HG02610 (cell line): ENCODE measurements around the gene UTP20.

ENCODE experiments used
- ATAC-seq: cut with Tn5 transposase; IDR thresholded peaks from one replicate; pipeline ENCODE4 v1.9.1; 2021; ENCODE audit warnings: mild to moderate bottlenecking, moderate library complexity; ENCODE audit not compliant: unreplicated experiment

UTP20 gene

DNA sequence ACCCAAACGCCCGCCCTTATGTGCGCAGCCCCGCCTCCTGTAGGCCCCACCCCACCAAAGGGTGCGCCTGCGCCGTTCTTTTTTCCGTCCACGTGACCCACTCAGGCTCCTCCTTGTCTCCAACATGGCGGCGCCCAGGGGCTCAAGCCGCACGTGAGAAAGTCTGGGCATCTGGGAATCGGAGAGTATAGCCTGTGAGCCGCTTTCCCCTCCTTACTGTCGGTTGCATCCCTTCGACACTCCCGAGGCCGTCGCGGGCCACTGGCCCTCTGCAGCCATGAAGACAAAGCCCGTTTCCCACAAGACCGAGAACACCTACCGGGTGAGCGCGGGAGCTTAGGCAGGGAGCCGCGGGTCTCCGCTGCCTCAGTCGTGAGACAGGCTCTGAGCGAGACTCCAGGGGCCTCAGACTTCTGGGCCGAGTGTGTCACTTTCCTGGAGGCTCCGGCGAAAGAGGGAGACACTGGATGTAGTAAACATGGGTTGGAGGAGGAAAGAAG lies at the start of gene UTP20:
TSS of gene UTP20 (plus strand) at position 100 of the 500 bp plus-strand sequence. CDS start at position 278, 178 bp downstream.
- peak; percentile 99 for ATAC-seq

GRCh38 chr12:101230547-101230946 lies 49.4 kb upstream of the UTP20 start:
- no peak for ATAC-seq

GRCh38 chr12:101231636-101232035 lies 48.3 kb upstream of the UTP20 start:
- ATAC-seq: no peak

DNA sequence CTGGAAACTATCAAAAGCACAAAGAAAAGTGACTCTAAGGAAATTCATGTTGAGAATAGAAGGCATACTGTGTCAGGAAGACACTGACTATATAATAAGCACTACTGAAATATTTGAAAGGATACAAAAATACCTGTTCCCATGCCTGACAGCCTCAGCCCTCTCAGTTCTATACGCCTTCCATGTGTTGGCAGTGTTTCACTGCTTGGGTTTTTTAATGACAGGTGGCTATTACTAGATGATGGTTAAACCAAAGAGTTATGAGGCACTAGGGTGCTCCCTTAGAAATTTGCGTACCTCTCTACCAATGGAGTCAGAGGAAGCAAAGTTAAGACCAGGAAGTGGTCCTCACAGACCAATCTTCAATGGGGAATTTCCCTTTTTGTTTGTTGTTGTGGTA lies 44.2 kb upstream of the UTP20 start:
- no peak for ATAC-seq

DNA sequence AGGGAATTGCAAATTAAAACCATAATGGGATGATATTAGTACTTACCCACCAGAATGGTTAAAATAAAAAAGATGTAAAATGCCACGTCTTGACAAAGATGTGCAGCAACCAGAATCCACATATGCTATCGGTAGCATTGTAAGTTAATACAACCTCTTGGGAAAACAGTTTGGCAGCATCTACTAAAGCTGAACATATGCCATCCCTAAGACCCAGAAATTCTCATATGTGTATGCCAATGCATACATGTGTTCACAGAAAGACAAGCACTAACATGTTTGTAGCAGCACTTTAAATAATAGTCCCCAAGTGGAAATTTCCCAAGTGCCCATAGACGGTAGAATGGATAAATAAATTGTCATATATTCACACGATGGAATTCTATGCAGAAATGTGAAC lies 41.6 kb upstream of the UTP20 start:
- no peak for ATAC-seq

DNA sequence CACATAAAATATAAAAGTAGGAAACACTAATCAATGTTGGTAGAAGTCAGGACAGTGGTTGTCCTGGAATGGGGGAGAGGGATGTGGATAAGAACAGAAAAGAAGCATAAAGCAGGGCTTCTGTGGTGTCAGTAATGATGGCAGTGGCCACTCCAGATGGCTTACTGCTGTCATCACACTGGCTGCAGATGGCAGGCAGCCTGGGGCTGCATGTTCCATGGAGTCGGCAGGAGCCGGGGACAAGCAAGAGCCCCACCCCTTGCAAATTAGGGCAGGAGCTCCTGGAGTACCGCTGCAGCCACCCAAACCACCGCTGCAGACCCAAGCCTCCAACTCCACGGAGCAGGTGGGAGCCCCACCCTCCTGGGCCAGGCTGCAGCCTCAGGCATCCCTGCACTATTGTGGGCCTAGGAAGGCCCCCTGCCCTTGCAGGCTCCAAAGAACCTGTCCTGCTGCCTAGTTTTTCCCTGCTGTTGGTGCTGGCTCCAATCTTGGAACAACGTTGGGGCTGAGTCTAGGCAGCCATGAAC lies 41.0 kb upstream of the UTP20 start:
- no peak for ATAC-seq

GRCh38 chr12:101243074-101243473 lies 36.8 kb upstream of the UTP20 start:
- no peak for ATAC-seq

GRCh38 chr12:101243616-101244015 lies 36.3 kb upstream of the UTP20 start:
- no peak for ATAC-seq

DNA sequence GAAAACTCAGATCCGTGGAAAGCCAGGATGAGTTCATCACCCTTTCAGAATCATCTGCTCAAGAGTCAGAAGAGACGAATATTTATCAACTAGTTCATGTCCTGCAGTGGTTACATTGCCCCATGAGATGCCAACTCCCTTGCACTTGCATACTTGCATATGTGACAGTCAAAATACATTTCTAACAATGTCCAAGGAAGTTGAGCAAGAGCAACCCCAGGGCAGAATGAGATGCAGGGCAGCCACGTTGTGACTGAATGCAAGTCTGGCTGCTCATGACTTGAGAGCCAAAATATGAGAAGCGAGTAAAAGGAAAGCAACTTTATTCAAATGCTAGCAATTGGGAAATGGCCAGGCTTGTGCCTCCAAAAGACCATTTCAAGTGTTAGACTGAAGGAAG lies 23.6 kb upstream of the UTP20 start:
- ATAC-seq: no peak

GRCh38 chr12:101257357-101257756 lies 22.5 kb upstream of the UTP20 start:
- no peak for ATAC-seq

DNA sequence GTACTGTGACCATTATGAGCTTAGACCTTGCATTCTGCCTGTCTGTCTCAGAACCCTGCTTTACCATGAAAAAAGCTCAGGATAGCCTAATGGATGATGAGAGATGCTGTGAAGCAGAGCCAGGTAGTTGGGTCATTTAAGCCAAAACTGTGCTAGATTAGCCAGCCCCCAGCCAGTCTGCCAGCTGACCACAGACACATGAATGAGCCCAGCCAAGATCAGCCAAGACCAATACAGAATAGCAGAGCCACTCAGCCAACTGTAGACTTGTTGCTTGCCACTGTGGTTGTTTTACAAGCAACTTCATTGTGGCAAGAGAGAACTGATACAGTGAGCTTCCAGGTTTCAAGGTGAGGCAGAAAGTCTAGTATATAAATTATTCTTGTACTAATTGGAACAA lies 12.8 kb upstream of the UTP20 start:
- ATAC-seq: no peak

DNA sequence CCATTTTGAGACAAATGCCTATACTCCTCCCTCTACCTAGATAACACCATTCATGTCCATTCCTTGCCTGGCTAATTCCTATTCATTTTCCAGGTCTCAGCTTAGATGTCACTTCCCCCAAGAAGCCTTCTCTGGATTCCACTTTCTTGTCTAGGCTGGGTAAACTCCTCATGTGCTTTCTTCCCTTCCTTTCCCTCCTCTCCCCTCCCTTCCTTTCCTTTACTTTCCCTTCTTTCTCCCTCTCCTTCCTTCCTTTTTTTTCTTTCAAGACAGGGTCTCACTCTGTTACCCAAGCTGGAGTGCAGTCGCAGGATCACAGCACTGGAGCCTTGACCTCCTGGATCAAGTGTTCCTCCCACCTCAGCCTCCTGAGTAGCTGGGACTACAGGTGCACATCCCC lies 3.5 kb upstream of the UTP20 start:
- ATAC-seq: no peak

DNA sequence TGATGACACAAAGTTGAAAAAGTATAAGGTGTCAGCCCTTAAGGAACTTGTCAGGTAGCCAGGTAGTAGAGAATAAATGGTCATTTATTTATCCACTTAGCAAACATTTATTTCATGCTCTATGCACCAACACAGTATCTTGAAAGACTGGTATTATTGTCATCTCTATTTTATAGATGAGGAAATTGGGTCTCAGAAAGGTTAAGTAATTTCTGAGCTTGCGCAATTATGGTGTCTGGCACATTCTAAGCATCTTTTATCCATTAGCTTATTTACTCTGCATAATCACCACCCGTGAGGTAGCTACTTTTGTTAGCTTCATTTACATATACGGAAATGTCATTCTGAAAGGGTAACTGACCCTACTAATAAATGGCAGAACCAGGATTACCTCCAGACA lies 2.5 kb upstream of the UTP20 start:
- no peak for ATAC-seq

DNA sequence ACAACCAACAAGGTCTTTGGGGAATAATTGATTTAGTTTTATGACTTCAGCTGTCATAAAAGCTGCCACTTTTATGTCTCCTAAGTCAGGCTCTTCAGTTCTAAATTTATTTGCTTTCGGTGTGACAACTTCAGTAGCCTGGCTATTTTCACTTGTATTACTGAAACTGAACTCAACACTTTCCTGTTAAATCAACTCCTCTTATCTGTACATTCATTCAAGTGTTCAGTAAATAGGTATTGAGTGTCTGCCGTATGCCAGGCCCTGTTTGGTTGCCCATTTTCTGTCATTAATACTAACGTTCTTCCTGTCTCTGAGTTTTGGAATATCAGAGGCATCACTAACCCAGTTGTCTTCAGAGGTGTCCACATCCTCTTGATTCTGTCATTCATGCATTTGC lies 7.5 kb downstream of the UTP20 start:
- ATAC-seq: no peak

- ATAC-seq: no peak
Measured at GRCh38 chr12:101297661-101298060, 17.8 kb downstream of the UTP20 start.

GRCh38 chr12:101298426-101298825 lies 18.5 kb downstream of the UTP20 start:
- ATAC-seq: no peak

GRCh38 chr12:101299346-101299745 lies 19.4 kb downstream of the UTP20 start:
- no peak for ATAC-seq

GRCh38 chr12:101299931-101300330 lies 20.0 kb downstream of the UTP20 start:
- no peak for ATAC-seq

GRCh38 chr12:101302741-101303140 lies 22.8 kb downstream of the UTP20 start:
- ATAC-seq: no peak

- no peak for ATAC-seq
Measured at GRCh38 chr12:101305226-101305779, 25.4 kb downstream of the UTP20 start.

GRCh38 chr12:101305794-101306193 lies 25.9 kb downstream of the UTP20 start:
- ATAC-seq: no peak

DNA sequence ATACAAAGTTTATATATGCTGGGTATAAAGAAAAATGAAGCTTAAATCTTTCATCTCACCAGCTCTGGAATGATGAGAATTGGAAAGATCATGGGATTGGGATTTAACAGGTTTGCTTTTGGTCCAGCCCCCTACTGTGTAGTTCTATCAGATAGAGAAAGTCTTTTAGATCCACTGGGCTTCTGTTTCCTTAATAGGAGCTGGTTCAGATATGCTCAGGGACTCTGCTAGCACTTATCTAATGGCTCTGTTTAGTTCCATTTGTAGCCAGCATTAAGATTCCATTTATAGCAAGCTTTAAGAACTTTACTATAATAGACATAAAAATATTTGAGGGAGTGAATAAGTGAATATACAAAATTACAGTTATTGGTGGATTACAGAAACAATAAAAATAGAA lies 42.6 kb downstream of the UTP20 start:
- ATAC-seq: no peak

GRCh38 chr12:101323255-101323654 lies 43.4 kb downstream of the UTP20 start:
- ATAC-seq: no peak
